ENCODE data around the gene CLCN6. TPM values are rescaled to one million over a fixed set of nuclear protein-coding genes. Genes with fewer than 3 reads are reported as not detected.
"Not testable (repeated sequence)": the region's sequence is repeated elsewhere in the genome, so short reads cannot be mapped to it uniquely, and the experiment has no call there.

The CLCN6 gene
- total RNA-seq, 1 donor from 2014 or later, result 17.6 TPM

- DNase-seq (ENCODE audit: low read depth), result no peak
- peaks cover 1% of the 10 kb centered on the region for H3K36me3 ChIP-seq (ENCODE audit: control insufficient read depth, insufficient read depth, low read length)
- H3K27me3 ChIP-seq (ENCODE audit: control insufficient read depth, insufficient read depth, low read length), result no peaks in the 10 kb centered on the region
- no peak for TF ChIP-seq CTCF (IDR thresholded peaks at IDR 0.05; ENCODE audit: insufficient read depth, low read length, poor library complexity, severe bottlenecking)
- H3K4me3 ChIP-seq (ENCODE audit: low read depth, low read length), result no peak overlapping the region
These were observed 5.6 kb upstream of the CLCN6 start for GRCh38 chr1:11800391-11800755.

GRCh38 chr1:11800756-11801433 lies 5.1 kb upstream of the CLCN6 start:
- H3K36me3 ChIP-seq (ENCODE audit: control insufficient read depth, insufficient read depth, low read length), result peaks cover 1% of the 10 kb centered on the region
- TF ChIP-seq CTCF (IDR thresholded peaks at IDR 0.05; ENCODE audit: insufficient read depth, low read length, poor library complexity, severe bottlenecking), result no peak
- H3K4me3 ChIP-seq (ENCODE audit: low read depth, low read length), result no peak overlapping the region
- H3K27me3 ChIP-seq (ENCODE audit: control insufficient read depth, insufficient read depth, low read length), result no peaks in the 10 kb centered on the region
- no peak for DNase-seq (ENCODE audit: low read depth)

- no peak for DNase-seq (ENCODE audit: low read depth)
- no peak for TF ChIP-seq CTCF (IDR thresholded peaks at IDR 0.05; ENCODE audit: insufficient read depth, low read length, poor library complexity, severe bottlenecking)
- Histone ChIP-seq H3K27me3 (ENCODE audit: control insufficient read depth, insufficient read depth, low read length) (no peaks in the 10 kb centered on the region), H3K36me3 (ENCODE audit: control insufficient read depth, insufficient read depth, low read length) (peaks cover 1% of the 10 kb centered on the region), H3K4me3 (ENCODE audit: low read depth, low read length) (peak overlapping the region; percentile 51)
These were observed 3.4 kb upstream of the CLCN6 start for GRCh38 chr1:11802616-11802972.

GRCh38 chr1:11802973-11803885 lies 2.8 kb upstream of the CLCN6 start:
- Histone ChIP-seq H3K27me3 (ENCODE audit: control insufficient read depth, insufficient read depth, low read length) (no peaks in the 10 kb centered on the region), H3K36me3 (ENCODE audit: control insufficient read depth, insufficient read depth, low read length) (peaks cover 1% of the 10 kb centered on the region), H3K4me3 (ENCODE audit: low read depth, low read length) (peak overlapping the region; percentile 51)
- no peak for TF ChIP-seq CTCF (IDR thresholded peaks at IDR 0.05; ENCODE audit: insufficient read depth, low read length, poor library complexity, severe bottlenecking)
- peak; percentile 86 for DNase-seq (ENCODE audit: low read depth)

- H3K36me3 ChIP-seq (ENCODE audit: control insufficient read depth, insufficient read depth, low read length); H3K27me3 ChIP-seq (ENCODE audit: control insufficient read depth, insufficient read depth, low read length); H3K4me3 ChIP-seq (ENCODE audit: low read depth, low read length); DNase-seq (ENCODE audit: low read depth): not testable (repeated sequence)
These were observed 1.9 kb upstream of the CLCN6 start for GRCh38 chr1:11803924-11804665.

Measured in kidney epithelial cell (primary cell).